SH-SY5Y (cell line): ENCODE data around the gene ASS1.

Experiments used
- GATA2 ChIP-seq: IDR thresholded peaks from 2 replicates; pipeline ENCODE4 v1.6.1; 2011; ENCODE audit warnings: mild to moderate bottlenecking, low read depth, low read length
- GATA3 ChIP-seq: IDR thresholded peaks from 2 replicates; pipeline ENCODE4 v1.6.1; 2011; ENCODE audit warnings: low read depth, mild to moderate bottlenecking, low read length, moderate library complexity

GRCh38 chr9:130447193-130447816 is 2.5 kb downstream of the ASS1 start:
- no peak for TF ChIP-seq GATA3
- TF ChIP-seq GATA2: no peak
